HG03135 (cell line): Measurements from ENCODE around the gene GABBR2.

ENCODE experiments used
- ATAC-seq: cut with Tn5 transposase; IDR thresholded peaks from one replicate; pipeline ENCODE4 v1.9.1; 2021; ENCODE audit warnings: mild to moderate bottlenecking, moderate library complexity; ENCODE audit not compliant: unreplicated experiment

The GABBR2 gene

DNA sequence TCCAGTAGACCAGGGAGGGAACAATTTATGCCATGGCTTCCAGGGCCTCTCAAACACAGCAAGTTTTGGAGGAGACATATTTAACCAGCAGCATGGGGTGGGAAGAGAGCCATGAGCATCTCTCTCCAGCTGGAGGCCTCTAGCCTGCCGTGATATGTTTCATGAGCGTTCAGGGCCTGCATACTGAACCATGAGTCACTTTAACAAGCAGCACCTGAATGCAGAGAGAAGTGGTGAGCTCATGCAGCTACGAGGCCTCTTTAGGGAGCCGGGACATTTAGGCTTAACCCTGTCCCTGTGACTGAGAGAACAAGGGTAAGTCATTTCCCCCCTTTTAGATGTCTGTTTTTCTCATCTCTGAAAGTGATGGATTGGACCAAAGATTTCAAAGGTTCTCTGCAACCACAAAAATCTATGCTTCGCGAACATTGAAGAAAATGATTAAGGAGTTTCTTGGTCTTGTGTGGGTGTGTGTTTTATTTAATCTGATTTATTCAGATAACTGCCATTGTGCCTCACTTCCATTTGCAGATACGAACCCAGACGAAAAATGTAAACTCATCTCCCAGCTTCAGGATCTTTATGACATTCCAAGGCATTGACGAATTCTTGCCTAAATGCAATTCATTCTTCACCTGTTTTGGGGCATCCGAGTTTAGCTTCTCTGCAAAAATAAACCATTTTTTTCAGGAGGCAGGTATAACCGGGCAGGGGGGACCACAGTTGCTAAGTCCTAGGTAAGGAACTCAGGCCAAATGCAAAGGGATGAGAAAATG is 157.0 kb downstream of the GABBR2 start:
- ATAC-seq, result no peak

DNA sequence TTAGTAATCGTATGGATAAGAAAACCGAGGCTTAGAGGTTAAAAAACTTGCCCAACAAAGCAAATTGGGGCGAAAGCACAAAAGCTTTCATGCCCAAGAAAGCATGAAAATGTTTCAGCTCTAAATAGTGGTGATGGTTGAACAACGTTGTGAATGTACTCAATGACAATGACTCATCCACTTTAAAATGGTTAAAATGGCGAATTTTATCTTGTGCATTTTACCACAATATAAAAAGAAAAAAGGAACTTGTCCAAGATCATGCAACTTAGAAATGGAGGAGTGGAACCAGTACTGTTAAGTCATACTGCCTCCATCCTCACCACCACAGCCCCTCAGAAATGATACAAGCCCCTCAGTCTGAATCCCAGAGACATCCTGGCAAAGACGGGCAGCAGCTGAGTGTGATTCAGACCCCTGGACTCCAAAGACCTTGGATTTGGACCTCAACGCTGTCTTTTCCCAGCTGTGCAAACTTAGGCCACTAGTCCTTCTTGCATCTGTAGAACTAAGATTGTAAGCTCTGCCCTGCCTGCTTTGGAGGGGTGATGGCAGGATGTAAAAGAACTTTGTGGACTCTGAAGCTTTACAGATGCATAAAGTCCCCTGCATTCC is 158.4 kb downstream of the GABBR2 start:
- no peak for ATAC-seq

DNA sequence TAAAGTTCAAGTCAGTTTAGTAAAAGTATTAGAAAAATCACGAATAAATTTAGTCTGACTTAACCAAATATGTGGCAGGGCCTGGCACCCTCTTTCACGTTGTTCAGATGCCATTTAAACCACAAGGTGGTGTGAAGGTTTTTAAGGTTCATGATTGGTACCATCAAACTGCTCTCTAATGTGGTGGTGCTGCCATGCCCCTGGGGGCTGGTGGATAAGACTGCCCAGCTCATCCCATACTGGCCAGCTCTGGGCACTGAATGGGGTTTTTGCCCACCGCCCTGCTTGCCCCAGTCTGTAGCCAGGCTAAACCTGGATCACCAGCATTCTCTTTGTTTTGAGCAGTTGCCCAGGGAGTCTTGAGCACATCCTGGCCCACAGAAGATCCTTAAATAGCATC is 159.3 kb downstream of the GABBR2 start:
- no peak for ATAC-seq

DNA sequence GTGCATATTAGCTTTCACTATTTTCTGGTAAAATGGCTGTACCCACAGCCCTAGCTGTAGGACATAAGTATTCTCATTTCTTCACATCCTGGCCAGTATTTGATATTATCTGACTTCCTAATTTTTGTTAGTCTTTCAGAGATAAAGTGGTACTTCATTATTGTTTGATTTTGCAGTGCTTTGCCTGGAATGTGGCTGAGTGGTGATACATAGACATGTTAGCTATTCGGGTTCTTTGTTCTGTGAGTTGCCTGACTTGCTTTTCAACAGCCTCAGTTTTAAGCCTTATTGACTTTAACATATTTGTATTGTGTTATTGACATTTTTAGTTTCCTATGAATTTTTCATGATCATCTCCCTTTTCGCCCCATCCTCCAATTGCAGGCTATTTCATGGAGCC is 161.1 kb downstream of the GABBR2 start:
- no peak for ATAC-seq

DNA sequence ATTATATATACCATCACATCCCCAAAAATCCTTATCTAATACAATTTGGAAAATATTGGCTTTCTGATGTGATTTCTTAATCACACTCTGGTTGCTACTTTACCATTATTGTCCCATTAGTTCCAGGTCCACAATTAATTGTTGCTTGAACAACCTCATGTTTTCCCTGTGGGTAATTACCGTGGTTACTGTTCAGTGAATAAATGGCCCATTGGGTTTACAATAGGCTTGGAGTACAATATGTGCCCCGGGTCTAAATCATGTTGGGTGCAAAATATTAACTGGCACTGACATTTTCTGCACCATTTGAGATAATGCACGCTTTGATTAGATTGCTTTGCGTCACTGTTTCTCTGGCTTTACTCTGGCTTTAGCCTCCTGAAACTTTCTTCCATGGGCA is 163.7 kb downstream of the GABBR2 start:
- ATAC-seq, result no peak

DNA sequence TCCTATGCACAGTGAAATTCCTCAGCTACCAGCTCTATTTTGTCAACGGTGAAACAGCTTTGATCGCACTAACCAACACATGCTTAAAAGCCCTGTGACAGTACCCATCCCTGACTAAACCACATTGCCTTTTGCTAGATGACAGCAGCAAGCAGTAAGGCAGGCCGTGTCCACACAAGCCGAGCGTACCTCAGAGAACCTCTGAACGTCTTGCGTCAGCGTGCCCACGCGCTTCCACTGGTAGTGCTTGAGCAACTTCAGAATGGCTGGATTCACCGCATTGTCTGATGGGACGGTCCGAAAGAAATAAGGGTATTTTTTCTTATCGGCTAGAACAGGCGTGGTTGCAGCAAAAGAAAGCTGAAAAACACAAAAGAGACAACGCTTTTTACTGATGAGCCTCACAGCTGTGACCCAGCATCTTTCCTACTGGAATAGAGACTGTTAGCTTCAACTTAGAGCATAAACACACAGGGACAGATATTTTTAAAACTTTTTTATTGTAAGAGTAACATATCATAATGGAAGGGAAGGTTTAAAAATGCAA is 167.0 kb downstream of the GABBR2 start:
- ATAC-seq, result no peak

DNA sequence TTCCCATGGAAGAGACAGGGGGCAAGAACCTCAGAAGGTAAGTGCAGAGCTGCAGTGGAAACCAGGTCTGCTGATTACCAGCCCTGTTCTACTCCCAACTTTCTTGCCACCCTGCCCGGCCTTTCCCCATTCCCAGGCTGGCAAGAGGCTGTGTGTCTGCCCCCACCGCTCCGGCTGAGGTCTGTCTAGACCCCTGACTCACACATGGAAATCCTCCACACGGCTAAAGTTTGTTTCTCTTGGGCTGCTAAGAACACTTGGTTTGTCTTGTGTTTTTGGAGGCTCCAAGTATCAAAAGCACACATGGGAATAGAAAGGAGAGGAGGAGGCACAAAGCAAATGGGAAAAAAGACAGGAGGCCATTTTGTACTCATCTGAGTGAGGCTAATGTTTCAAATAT is 168.3 kb downstream of the GABBR2 start:
- no peak for ATAC-seq

DNA sequence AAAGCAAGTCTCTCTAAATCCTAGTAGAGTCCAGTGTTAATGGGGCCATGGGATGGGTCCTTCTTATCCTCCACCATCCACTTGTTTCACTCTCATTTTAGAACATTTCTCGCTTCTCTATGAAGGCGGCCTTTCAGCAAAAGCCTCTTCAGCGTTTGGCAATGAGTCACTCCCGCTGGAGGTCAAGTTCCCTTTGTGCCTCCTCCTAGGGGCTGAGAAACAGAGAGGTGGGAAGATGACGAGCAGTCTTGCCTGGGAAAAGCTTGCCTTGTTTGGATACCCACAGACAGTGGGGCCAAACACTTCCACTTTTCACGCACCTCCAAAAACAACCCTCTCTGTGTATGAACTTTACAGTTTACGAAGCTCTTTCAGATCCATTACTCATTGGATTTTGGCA is 168.8 kb downstream of the GABBR2 start:
- ATAC-seq, result no peak

DNA sequence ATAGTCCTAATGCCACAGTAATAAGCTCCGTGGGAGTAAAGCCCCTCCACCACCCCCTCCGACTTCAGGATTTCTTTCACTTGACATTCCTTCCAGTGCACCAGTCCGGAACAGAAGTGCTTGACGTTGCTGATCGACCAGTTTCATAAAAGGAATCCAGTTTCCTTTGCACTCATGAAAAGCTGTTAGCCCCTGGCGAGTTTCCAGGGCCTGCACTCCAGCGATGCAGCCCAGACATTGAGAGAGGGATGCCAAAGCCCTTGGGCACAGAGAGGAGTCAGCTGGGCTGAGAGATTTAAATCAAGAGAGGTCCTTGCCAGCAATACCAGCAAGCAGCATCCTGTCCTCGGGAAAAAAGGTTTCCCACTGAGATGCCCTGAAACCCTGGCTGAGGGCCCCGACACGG is 170.1 kb downstream of the GABBR2 start:
- ATAC-seq, result no peak

DNA sequence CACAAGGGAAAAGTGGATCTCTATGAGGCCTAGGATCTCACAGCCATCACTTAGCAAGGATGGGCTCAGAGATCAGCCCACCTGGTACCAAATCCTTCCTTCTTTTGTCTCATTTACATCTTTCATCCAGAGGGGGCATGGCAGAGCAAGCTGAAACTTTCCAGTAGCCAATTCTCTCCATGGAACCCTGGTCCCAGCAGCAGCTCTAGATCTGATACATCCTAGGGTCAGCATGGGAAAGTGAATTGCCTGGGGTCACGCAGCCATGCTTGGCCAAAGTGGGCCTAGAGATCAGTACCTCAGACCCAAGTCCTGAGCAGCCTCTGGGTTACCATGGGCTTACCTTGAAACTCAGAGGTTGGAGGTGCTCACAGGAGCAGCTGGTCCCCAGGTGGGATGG is 170.5 kb downstream of the GABBR2 start:
- no peak for ATAC-seq

DNA sequence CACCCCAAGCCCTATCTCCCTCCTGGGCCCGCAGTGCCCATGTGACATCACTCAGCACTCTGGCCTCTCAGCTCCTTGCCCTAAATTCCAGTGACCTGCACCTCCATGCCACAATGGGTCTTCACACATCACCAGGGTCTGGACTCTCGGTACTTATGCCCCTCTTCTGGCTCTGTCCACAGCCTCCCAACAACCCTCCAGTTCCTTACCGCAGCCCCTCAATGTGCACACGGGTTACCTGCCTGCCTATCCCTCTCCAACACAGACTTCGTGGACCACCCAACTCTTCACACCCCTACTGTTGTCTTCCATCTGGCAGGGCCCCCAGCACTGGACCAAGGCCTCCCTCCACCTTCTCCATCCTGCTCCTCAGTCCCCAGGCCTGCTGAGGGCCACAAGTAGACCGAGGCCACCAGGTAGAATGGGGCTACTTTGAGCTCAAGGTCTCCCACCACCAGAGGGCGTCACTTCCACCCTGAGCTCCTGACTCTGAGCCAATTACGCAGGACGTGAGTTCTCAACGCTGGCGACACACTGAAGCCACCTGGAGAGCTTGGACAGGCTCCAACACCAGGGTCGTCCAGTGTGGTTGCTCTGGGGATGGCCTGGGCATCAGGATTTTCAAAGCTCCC is 172.1 kb downstream of the GABBR2 start:
- ATAC-seq, result no peak

DNA sequence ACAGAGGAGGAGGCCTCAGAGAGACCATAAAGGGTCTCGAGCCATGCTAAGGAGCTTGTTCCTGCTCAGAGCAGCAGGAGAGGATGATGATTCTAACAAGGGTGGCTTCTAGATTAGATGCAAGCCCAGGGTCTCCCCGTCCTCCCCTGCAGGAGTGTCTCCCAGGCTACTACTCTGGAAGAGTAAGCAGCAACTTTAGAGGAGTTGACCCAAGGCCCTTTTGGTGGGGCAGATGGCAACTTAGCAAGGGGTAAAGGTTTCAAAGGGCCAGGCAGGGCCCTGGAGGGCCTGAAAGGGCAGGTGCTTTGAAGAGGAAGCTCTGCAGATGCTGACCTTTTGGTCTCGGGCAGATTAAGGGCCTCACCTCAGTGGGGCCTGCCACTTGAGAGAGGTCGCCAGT is 174.9 kb downstream of the GABBR2 start:
- ATAC-seq, result no peak

DNA sequence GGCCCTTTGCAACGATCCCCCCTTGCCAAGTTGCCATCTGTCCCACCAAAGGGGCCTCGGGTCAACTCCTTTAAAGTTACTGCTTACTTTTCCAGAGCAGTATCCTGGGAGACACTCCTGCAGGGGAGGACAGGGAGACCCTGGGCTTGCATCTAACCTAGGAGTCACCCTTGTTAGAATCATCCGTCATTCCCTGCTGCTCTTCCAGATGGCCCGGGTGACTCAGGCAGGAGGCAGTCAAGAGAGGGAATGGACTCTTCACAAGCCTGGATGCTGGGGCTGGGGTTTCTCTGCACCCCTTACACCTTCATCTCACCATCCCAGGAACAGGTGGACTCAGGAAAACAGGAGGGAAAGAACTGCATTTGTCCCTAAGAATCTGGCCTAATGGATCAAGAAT is 175.6 kb downstream of the GABBR2 start:
- ATAC-seq, result no peak

DNA sequence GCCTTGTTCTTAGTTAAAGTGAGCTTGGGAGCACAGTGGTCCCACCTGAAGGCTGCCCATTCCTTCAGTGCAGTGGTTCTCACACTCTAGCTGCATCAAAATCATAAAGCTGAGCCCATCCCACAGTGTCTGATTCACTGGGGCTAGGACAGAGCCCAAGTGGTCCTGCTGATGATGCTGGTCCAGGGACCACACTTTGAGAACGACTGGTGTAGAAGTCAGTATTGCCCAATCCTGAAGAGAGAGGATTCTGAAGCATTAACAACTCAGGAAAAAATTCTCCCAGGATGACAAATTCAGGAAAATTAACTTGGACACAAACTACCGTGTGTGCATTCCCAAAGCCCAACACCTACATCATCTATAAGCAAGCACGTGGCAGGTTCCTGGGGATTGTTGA is 176.2 kb downstream of the GABBR2 start:
- ATAC-seq, result no peak

DNA sequence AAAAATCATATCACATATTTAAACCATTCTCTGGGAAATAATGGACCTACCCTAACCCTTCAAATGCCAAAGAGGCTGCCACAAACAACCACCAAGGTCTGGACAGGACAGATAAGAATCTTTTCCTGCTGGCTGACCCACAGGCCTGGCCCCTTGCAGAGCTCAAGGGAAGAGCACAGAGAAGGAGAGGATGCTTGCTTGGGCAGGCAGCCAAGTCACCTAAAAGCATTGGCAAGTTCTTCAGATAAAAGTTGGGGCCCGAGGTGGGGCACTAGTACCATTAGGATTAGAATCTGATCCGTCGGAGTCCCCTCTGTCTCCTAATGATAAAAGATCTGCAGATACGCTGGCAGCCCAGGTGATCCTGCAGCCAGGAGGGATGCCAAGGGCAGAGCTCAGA is 176.6 kb downstream of the GABBR2 start:
- ATAC-seq, result no peak

DNA sequence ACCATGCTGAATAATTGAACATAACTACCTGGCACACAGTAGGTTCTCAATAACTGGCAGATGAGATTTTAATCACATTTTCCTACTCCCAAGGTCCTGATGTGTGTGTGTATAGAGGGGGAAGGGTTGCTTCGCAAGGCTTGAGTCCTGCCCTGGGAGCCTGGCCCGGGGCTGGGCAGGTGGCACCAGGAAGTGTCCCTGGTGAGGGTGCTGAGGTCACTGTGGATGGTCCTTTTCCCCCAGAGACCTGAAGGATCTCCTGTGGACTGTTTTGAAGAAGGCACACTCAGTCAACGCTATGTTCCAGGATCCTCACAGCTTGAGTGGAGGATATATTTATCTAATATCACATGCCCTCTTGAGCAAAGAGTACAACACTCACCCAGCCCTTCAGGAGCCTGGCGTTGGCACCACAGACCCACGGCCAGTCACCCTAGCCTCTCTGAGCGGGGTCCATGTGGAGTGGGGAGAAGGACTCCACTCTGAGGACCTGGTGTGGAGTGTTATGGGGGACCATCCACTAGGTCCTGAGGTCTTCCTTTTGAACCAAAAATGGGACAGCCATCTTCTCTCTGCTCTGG is 177.8 kb downstream of the GABBR2 start:
- no peak for ATAC-seq

DNA sequence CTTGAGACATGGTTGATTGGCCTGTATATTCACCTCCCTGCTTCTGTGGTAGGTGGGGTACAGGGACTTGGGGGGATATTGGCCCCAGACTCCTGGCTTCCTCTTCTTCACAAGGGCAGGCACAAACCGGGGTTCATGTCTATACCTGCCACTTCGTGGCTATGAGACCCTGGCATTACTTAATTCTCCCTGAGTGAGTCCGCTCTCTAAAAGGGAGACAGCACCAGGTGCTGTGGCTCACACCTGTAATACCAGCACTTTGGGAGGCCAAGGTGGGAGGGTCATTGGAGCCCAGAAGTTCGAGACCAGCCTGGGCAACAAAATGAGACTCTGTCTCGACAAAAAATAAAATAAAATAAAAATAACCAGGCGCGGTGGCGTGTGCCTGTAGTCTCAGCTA is 178.5 kb downstream of the GABBR2 start:
- no peak for ATAC-seq

DNA sequence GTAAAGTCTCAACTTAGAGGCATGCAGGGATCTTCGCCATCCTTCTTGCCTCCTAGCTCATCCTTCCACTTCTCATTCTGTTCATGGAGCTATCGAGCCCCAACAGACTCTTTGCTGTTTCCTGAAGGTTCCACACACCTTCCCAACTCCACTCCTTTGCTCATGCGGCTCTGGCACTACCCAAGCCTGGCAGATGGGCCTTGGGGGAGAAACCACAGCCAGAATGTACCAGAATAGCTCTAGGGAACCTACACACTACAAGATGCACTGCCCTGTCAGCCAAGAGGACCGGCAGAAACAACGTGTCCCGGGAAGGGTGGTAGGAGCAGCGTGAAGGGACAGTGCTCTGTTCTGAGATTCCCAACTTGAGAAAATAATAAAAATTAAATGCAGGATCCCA is 178.9 kb downstream of the GABBR2 start:
- no peak for ATAC-seq

DNA sequence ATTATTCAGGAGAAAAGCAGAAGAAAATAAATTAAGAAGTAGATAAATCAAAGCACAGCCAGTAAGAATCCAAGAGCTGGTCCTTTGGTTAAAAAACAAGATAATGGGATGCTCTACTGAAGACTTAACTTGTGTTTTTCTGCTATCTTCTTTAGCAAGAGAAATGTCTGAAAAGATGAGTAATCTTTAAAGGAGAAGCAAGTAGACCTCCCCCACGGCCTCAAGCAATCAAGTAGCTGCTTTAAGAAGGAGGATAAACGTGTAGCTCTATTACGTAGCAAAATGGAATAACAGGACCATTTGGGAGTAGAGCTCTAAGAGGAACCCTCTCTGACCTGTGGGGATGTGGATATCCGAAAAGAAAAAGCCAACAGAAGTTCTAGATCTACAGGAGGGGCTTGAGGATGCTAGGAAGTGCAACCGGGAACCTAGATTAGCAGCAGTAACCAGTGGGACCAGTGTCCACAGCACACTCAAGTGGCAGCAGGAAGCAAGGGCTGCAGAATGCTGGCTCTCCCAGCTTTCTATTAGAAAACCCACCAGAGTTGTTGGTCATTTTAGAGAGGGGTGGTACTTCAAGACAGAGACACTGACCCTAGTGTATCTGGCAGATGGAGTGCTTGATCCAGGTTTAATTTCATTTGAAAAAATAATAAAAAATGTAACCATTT is 185.4 kb downstream of the GABBR2 start:
- ATAC-seq, result no peak

DNA sequence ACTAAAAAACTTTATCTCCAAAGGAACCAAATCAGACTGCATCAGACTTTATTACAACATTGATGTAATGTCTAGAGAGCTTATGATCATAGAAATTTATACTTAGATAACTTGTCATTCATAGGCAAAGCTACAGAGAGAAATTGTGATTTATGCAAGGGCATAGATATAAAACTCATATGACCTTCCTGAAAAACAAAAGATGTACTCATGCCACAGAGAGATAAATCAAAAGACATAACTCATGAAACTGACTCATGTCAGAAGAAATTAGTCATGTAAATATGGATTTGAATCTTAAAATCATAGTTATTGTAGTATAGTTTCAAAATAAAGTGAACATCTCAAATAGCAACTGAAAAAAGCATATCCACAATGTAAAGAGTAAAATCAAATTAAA is 186.2 kb downstream of the GABBR2 start:
- no peak for ATAC-seq

DNA sequence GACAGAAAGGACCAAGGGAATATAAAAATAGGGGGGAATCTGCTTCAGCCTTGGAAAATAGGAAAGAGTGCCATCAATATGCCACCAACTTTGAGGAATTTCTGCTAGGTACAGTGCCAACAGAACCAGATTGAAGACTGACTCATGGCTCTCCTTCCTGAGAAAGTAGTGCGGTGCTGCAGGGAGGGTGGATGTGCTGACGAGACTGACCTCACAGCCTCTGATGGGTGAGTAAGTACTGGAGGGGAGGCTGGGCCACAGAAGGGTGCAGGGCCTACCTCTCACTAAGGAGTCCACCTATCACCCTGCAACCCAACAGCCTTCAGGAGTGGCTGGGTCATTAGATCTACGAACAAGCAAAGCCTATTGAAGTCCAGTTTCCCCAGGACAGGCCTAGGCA is 187.6 kb downstream of the GABBR2 start:
- ATAC-seq, result no peak
